ENCODE data around the gene KIF12. TPM values are rescaled to one million over a fixed set of nuclear protein-coding genes. Genes with fewer than 3 reads are reported as not detected.

Gene KIF12
- total RNA-seq, result not detected in 2 replicates

DNA sequence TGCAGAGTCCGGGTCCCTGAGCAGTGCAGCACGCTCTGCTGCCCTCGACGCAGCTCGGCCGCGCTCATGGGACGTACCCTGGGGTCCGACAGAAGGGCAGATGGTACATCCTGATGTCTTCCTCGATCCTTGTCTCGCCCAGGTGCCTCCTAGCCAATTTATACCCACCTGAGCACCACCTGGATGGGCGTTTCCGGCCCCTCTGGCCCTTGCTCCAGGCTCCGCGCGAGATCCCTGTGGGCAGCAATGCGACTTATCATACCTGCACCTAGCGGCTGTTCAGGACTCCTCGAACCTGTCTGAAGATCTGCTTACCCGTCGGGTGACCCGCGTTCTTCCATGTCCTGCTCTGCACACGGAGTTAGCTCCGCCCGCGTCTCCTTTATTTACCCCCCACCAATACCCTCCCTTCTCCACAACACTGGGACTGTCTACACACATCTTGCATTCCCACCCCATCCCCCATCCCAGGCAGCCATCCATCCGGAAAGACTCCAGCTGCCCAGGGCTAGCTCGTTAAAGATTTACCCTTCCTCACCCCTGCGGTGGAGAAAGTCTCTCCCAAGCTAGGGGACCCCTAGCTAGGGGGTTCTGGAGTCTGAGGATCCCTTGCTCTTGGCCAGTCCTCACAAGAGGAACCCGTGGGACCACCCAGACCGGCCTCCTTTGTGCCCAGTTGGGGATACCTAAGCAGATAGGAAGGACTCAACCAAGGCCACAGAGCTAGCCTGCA, at the start of gene KIF12:
TSS of gene KIF12 (minus strand) at position 357 of the 733 bp plus-strand sequence. CDS start at position 341, 16 bp downstream.
- H3K4me1 Mint-ChIP-seq, result peaks cover 3% of the 10 kb centered on the region
- DNase-seq, result no peak
- no peaks in the 10 kb centered on the region for H3K36me3 Mint-ChIP-seq (ENCODE audit: low read depth)
- H3K27me3 Mint-ChIP-seq, result peaks cover 38% of the 10 kb centered on the region
- H3K4me3 Mint-ChIP-seq, result no peak within 1 kb of the TSS
- no peak within 1 kb of the TSS for H3K27ac Mint-ChIP-seq
- intact Hi-C loops (cut with micrococcal nuclease), result no loop called here
- peaks cover 4% of the 10 kb centered on the region for H3K9me3 Mint-ChIP-seq

- H3K4me1 Mint-ChIP-seq, result no peaks in the 10 kb centered on the region
- intact Hi-C loops (cut with micrococcal nuclease), result no loop called here
- H3K4me3 Mint-ChIP-seq, result no peak overlapping the region
- H3K9me3 Mint-ChIP-seq, result no peaks in the 10 kb centered on the region
- H3K36me3 Mint-ChIP-seq (ENCODE audit: low read depth), result no peaks in the 10 kb centered on the region
- H3K27ac Mint-ChIP-seq, result no peak overlapping the region
- H3K27me3 Mint-ChIP-seq, result peaks cover 5% of the 10 kb centered on the region
- no peak for DNase-seq
Observed at GRCh38 chr9:114146735-114147134, 47.6 kb upstream of the KIF12 start.

DNA sequence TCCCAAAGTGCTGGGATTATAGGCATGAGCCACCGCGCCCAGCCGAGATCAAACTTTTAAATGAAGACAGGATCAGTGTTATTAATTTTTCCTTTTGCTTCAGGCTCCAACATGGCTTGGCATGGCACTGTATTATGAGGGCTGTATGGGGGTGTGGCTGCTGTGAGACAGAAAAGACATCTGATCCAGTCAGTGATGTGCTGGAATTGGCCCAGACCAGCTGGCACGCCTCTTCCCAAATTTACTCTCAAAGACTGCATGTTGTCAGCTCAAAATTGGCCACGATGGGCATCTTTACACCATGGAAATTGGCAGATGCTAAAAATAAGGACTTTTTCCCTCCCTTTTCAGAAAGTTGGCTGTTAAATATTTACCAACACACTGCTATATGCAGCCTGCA, 44.1 kb upstream of the KIF12 start:
- H3K9me3 Mint-ChIP-seq, result no peaks in the 10 kb centered on the region

GRCh38 chr9:114141553-114142402, 42.7 kb upstream of the KIF12 start:
- no peak for DNase-seq
- Mint-ChIP-seq H3K27me3 (peaks cover 8% of the 10 kb centered on the region), H3K36me3 (ENCODE audit: low read depth) (no peaks in the 10 kb centered on the region), H3K27ac (no peak overlapping the region), H3K4me1 (no peaks in the 10 kb centered on the region), H3K9me3 (no peaks in the 10 kb centered on the region), H3K4me3 (no peak overlapping the region)
- intact Hi-C loops (cut with micrococcal nuclease), result no loop called here

More for the DNA sequence above, 44.1 kb upstream of the KIF12 start:
- Mint-ChIP-seq H3K27ac (no peak overlapping the region), H3K36me3 (ENCODE audit: low read depth) (no peaks in the 10 kb centered on the region), H3K4me3 (no peak overlapping the region), H3K27me3 (peaks cover 7% of the 10 kb centered on the region), H3K4me1 (no peaks in the 10 kb centered on the region)
- intact Hi-C loops (cut with micrococcal nuclease), result no loop called here
- DNase-seq, result no peak

DNA sequence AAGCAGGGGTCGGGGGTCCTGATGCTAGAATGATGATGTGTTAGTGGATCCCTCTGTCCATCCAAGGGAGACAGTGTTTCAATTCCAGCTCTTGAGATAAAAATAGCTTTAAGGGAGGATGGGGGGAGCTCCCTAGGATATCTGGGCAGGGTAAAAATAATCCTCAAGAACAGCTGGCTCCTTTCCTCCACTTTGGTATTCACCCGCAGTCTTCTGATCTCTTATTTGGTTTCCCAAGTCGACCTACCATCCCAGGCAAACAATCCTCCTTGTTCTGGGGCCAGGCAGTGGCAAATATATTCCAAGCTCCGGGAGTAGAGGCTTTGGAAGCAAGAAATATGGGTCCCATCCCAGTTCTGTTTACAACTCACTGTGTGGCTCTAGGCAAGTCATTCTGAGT, 41.8 kb upstream of the KIF12 start:
- no peaks in the 10 kb centered on the region for H3K4me1 Mint-ChIP-seq
- peaks cover 8% of the 10 kb centered on the region for H3K27me3 Mint-ChIP-seq
- H3K36me3 Mint-ChIP-seq (ENCODE audit: low read depth), result no peaks in the 10 kb centered on the region
- intact Hi-C loops (cut with micrococcal nuclease), result no loop called here
- H3K27ac Mint-ChIP-seq, result no peak overlapping the region
- H3K4me3 Mint-ChIP-seq, result no peak overlapping the region
- no peaks in the 10 kb centered on the region for H3K9me3 Mint-ChIP-seq
- DNase-seq, result no peak

GRCh38 chr9:114140401-114140800, 41.3 kb upstream of the KIF12 start:
- intact Hi-C loops (cut with micrococcal nuclease), result no loop called here
- no peak overlapping the region for H3K4me3 Mint-ChIP-seq
- no peaks in the 10 kb centered on the region for H3K4me1 Mint-ChIP-seq
- H3K9me3 Mint-ChIP-seq, result no peaks in the 10 kb centered on the region
- DNase-seq, result no peak
- no peaks in the 10 kb centered on the region for H3K36me3 Mint-ChIP-seq (ENCODE audit: low read depth)
- H3K27ac Mint-ChIP-seq, result no peak overlapping the region
- H3K27me3 Mint-ChIP-seq, result peaks cover 8% of the 10 kb centered on the region

- DNase-seq, result no peak
- Mint-ChIP-seq H3K4me3 (no peak overlapping the region), H3K4me1 (no peaks in the 10 kb centered on the region), H3K36me3 (ENCODE audit: low read depth) (no peaks in the 10 kb centered on the region), H3K27me3 (peaks cover 6% of the 10 kb centered on the region), H3K27ac (no peak overlapping the region), H3K9me3 (no peaks in the 10 kb centered on the region)
- intact Hi-C loops (cut with micrococcal nuclease), result no loop called here
Observed at GRCh38 chr9:114139071-114139470, 40.0 kb upstream of the KIF12 start.

GRCh38 chr9:114138552-114138971, 39.5 kb upstream of the KIF12 start:
- peaks cover 7% of the 10 kb centered on the region for H3K27me3 Mint-ChIP-seq
- no peaks in the 10 kb centered on the region for H3K36me3 Mint-ChIP-seq (ENCODE audit: low read depth)
- H3K4me3 Mint-ChIP-seq, result no peak overlapping the region
- no peak for DNase-seq
- intact Hi-C loops (cut with micrococcal nuclease), result no loop called here
- no peaks in the 10 kb centered on the region for H3K9me3 Mint-ChIP-seq
- no peak overlapping the region for H3K27ac Mint-ChIP-seq
- no peaks in the 10 kb centered on the region for H3K4me1 Mint-ChIP-seq

- no peak for DNase-seq
- Mint-ChIP-seq H3K27me3 (peaks cover 7% of the 10 kb centered on the region), H3K4me3 (no peak overlapping the region), H3K27ac (no peak overlapping the region), H3K4me1 (no peaks in the 10 kb centered on the region), H3K9me3 (no peaks in the 10 kb centered on the region), H3K36me3 (ENCODE audit: low read depth) (no peaks in the 10 kb centered on the region)
- intact Hi-C loops (cut with micrococcal nuclease), result no loop called here
Observed at GRCh38 chr9:114137831-114138230, 38.7 kb upstream of the KIF12 start.

DNA sequence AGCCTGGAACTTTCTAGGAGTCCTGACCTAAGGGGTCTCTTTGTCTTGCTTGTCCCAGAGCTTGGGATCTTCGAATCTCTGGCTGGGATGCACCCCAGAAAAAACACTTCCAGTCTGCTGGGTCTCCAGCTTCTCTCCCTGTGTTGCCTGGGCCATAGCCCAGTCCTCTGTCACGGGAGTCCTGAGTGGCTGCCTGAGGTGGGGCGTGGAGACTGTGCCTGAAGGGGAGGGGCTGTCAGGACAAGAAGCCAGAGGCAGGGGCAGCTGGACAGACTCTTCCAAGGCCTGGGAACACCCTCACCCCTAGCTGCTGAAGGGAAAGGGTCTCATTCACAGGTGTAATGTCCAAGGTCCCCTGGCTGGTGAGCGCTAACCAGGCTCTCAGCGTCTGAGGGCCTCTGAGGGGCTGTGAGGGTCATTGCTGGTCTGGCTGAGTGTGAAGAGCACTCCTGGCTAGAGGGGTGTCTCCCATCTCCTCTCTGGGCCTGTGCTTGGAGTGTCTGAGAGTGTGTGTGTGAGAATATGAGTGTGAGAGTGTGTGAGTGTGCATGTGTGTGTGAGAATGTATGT, 35.8 kb upstream of the KIF12 start:
- no peak for DNase-seq
- H3K27ac Mint-ChIP-seq, result no peak overlapping the region
- intact Hi-C loops (cut with micrococcal nuclease), result no loop called here
- no peak overlapping the region for H3K4me3 Mint-ChIP-seq
- H3K27me3 Mint-ChIP-seq, result peaks cover 7% of the 10 kb centered on the region
- H3K9me3 Mint-ChIP-seq, result no peaks in the 10 kb centered on the region
- no peaks in the 10 kb centered on the region for H3K4me1 Mint-ChIP-seq
- H3K36me3 Mint-ChIP-seq (ENCODE audit: low read depth), result no peaks in the 10 kb centered on the region

DNA sequence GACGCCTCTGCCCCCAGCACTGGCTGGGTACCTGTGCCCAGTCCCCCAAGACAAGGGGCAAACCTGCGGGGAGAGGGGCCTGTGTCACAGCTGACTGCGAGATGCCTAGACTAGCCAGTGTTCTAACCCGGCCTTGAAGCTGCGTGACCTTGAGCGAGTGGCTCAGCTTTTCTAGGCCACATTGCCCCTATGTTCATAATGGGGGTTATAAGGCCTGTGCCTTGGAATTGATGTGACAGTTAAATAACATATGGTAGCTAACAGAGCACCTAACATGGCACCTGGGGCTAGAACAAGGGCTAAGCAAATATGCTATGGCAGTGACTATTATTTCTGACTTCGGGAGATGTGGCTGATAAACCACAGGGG, 33.4 kb upstream of the KIF12 start:
- no peak overlapping the region for H3K4me3 Mint-ChIP-seq
- intact Hi-C loops (cut with micrococcal nuclease), result no loop called here
- no peak for DNase-seq
- H3K27ac Mint-ChIP-seq, result no peak overlapping the region
- peaks cover 5% of the 10 kb centered on the region for H3K27me3 Mint-ChIP-seq
- no peaks in the 10 kb centered on the region for H3K36me3 Mint-ChIP-seq (ENCODE audit: low read depth)
- no peaks in the 10 kb centered on the region for H3K9me3 Mint-ChIP-seq
- no peaks in the 10 kb centered on the region for H3K4me1 Mint-ChIP-seq

DNA sequence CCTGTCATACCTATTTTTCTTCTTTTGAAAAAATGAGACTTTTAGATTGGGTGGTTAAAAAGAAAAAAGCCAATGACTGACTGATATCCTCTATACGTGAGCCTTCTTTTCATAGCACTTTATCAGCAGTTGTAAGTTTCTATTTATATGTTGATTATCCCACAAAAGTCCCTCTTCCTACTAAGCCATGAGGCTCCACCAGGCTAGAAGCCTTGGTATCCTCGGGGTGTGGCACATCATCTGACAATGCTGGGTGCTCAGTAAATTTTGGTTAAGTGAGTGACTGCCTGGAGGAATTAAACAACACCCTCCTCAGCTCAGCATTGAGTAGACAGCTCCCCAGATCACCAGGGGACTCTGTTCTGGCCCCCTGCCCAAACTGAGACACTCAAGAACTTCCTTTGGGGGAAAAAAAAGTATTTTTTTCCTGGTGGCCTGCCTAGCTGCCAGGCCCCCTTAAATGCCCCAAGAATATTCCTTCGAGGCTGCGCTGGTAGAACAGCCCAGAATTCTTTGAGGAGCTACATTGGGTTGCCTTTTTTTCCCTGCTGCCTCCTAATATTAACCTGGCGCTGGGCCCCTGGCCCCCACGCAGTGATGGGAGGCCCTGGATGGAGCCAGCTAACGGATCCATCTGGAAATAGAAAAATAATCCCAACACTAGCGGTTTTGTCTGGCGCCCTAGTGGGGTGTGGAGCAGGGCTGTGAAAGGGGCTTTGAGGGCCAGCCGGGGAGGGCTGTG, 32.9 kb upstream of the KIF12 start:
- H3K36me3 Mint-ChIP-seq (ENCODE audit: low read depth), result no peaks in the 10 kb centered on the region
- intact Hi-C loops (cut with micrococcal nuclease), result no loop called here

DNA sequence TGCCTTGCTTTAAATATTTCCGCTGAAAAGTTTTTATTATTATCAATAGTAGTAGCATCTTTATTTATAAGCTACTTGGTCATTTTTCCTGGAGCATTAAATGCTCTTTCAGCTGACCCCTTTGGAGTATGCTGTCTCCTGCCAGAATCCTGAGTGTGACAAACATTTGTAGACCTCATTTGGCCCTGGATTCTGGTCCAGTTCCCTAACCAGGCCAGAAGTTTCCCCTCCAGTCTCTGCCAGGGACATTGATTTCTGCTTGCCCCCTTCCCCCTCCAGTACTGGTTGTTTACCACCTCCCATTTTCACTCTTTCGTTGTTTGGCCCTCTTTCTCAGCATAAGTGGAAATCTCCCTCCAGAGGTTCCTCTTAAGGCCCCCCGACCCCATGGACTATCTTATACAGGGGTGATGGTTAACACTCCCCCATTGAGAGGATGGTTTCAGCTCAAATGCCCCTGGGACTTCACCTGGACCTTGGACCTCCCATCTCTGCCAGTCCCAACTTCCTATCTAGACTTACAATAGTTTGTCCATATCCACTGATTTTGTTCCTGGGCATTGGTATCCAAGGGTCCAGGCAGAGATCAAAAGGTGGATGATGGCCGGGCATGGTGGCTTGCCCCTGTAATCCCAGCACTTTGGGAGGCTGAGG, 31.7 kb upstream of the KIF12 start:
- intact Hi-C loops (cut with micrococcal nuclease), result no loop called here
- no peak overlapping the region for H3K4me3 Mint-ChIP-seq
- DNase-seq, result no peak
- H3K27ac Mint-ChIP-seq, result no peak overlapping the region
- no peaks in the 10 kb centered on the region for H3K36me3 Mint-ChIP-seq (ENCODE audit: low read depth)
- no peaks in the 10 kb centered on the region for H3K9me3 Mint-ChIP-seq
- peaks cover 3% of the 10 kb centered on the region for H3K27me3 Mint-ChIP-seq
- no peaks in the 10 kb centered on the region for H3K4me1 Mint-ChIP-seq

More for the DNA sequence above, 32.9 kb upstream of the KIF12 start:
- Mint-ChIP-seq H3K4me1 (no peaks in the 10 kb centered on the region), H3K4me3 (no peak overlapping the region), H3K27ac (no peak overlapping the region), H3K9me3 (no peaks in the 10 kb centered on the region), H3K27me3 (peaks cover 3% of the 10 kb centered on the region)
- DNase-seq, result no peak
